ENCODE data around the gene KCNQ1OT1.

Gene KCNQ1OT1

GRCh38 chr11:2728663-2729332 is 29.0 kb upstream of the KCNQ1OT1 start:
- ChIA-PET POLR2A (no interaction called here), CTCF (no interaction called here)
- H3K4me1 ChIP-seq (ENCODE audit: control insufficient read depth, insufficient read depth, low read length), result peaks cover 7% of the 10 kb centered on the region
- TF ChIP-seq FEZF1 (tag by site-specific recombination; IDR thresholded peaks at IDR 0.05) (no peak), PRDM1 (tag by site-specific recombination; IDR thresholded peaks at IDR 0.05) (no peak), ZNF423 (tag by site-specific recombination; IDR thresholded peaks at IDR 0.05) (no peak), ZNF621 (tag by site-specific recombination; IDR thresholded peaks at IDR 0.05) (no peak)
- H3K36me3 ChIP-seq (ENCODE audit: control insufficient read depth in 2 of 2, insufficient read depth in 1 of 2, low read length in 2 of 2), result no peaks in the 10 kb centered on the region
- H3K9me3 ChIP-seq (ENCODE audit: control insufficient read depth, insufficient read depth, low read depth, low read length), result no peaks in the 10 kb centered on the region
- H3K27ac ChIP-seq (ENCODE audit: extremely low read depth, low read depth, low read length), result no peak overlapping the region
- no peak overlapping the region for H3K4me3 ChIP-seq (ENCODE audit: low read depth, low read length)

- H3K27ac ChIP-seq (ENCODE audit: extremely low read depth, low read depth, low read length), result no peak overlapping the region
- no peak overlapping the region for H3K4me3 ChIP-seq (ENCODE audit: low read depth, low read length)
- H3K4me1 ChIP-seq (ENCODE audit: control insufficient read depth, insufficient read depth, low read length), result peaks cover 7% of the 10 kb centered on the region
- no peaks in the 10 kb centered on the region for H3K36me3 ChIP-seq (ENCODE audit: control insufficient read depth in 2 of 2, insufficient read depth in 1 of 2, low read length in 2 of 2)
- no peaks in the 10 kb centered on the region for H3K9me3 ChIP-seq (ENCODE audit: control insufficient read depth, insufficient read depth, low read depth, low read length)
- ChIA-PET POLR2A (interaction anchor here (0.9 kb wide), 1 partner anchor 28 kb away, joined by 3 read pairs; the partner anchor contains the start of gene KCNQ1OT1), CTCF (no interaction called here)
- TF ChIP-seq ZSCAN16 (tag by site-specific recombination; IDR thresholded peaks at IDR 0.05), result no peak
- no peak for TF ChIP-seq ZSCAN30 (tag by site-specific recombination; IDR thresholded peaks at IDR 0.05)
- TF ChIP-seq YY2 (tag by site-specific recombination; IDR thresholded peaks at IDR 0.05), result no peak
- TF ChIP-seq REPIN1 (tag by site-specific recombination; IDR thresholded peaks at IDR 0.05; ENCODE audit: low read depth), result no peak
- no peak for TF ChIP-seq ZNF660 (tag by site-specific recombination; IDR thresholded peaks at IDR 0.05)
- TF ChIP-seq ZNF792 (tag by site-specific recombination; IDR thresholded peaks at IDR 0.05), result no peak
- TF ChIP-seq ZNF175 (tag by site-specific recombination; IDR thresholded peaks at IDR 0.05), result no peak
- TF ChIP-seq ZNF692 (tag by site-specific recombination; IDR thresholded peaks at IDR 0.05), result no peak
- TF ChIP-seq ZBTB7A (tag by site-specific recombination; IDR thresholded peaks at IDR 0.05; ENCODE audit: low read depth), result no peak
- no peak for TF ChIP-seq KLF10 (tag by site-specific recombination; IDR thresholded peaks at IDR 0.05)
Measured at GRCh38 chr11:2728128-2728662, 28.4 kb upstream of the KCNQ1OT1 start.

GRCh38 chr11:2726964-2727363 is 27.2 kb upstream of the KCNQ1OT1 start:
- no peak overlapping the region for H3K27ac ChIP-seq (ENCODE audit: extremely low read depth, low read depth, low read length)
- H3K4me1 ChIP-seq (ENCODE audit: control insufficient read depth, insufficient read depth, low read length), result peaks cover 7% of the 10 kb centered on the region
- CTCF ChIA-PET, result interaction anchor here (0.7 kb wide), 1 partner anchor 165 kb away, joined by 3 read pairs; no protein-coding TSS in a partner anchor
- H3K9me3 ChIP-seq (ENCODE audit: control insufficient read depth, insufficient read depth, low read depth, low read length), result no peaks in the 10 kb centered on the region
- H3K36me3 ChIP-seq (ENCODE audit: control insufficient read depth in 2 of 2, insufficient read depth in 1 of 2, low read length in 2 of 2), result no peaks in the 10 kb centered on the region
- H3K4me3 ChIP-seq (ENCODE audit: low read depth, low read length), result no peak overlapping the region
- POLR2A ChIA-PET, result no interaction called here
- TF ChIP-seq ZNF518A (tag by site-specific recombination; conservative IDR thresholded peaks at IDR 0.05; ENCODE audit: low read depth) (no peak), ZNF830 (tag by site-specific recombination; IDR thresholded peaks at IDR 0.05; ENCODE audit: low read depth) (no peak), ZNF488 (tag by site-specific recombination; IDR thresholded peaks at IDR 0.05) (no peak), ZNF211 (tag by site-specific recombination; IDR thresholded peaks at IDR 0.05; ENCODE audit: low read depth) (no peak), SALL2 (tag by site-specific recombination; IDR thresholded peaks at IDR 0.05; ENCODE audit: borderline replicate concordance) (no peak), KLF1 (tag by site-specific recombination; IDR thresholded peaks at IDR 0.05) (no peak), ZNF140 (tag by site-specific recombination; IDR thresholded peaks at IDR 0.05) (no peak), ZNF692 (tag by site-specific recombination; IDR thresholded peaks at IDR 0.05) (no peak), ZNF707 (tag by site-specific recombination; IDR thresholded peaks at IDR 0.05) (no peak), ZNF580 (tag by site-specific recombination; IDR thresholded peaks at IDR 0.05) (no peak)

Data from HEK293 (cell line).